ENCODE data around the gene GLCCI1.

Gene GLCCI1

DNA sequence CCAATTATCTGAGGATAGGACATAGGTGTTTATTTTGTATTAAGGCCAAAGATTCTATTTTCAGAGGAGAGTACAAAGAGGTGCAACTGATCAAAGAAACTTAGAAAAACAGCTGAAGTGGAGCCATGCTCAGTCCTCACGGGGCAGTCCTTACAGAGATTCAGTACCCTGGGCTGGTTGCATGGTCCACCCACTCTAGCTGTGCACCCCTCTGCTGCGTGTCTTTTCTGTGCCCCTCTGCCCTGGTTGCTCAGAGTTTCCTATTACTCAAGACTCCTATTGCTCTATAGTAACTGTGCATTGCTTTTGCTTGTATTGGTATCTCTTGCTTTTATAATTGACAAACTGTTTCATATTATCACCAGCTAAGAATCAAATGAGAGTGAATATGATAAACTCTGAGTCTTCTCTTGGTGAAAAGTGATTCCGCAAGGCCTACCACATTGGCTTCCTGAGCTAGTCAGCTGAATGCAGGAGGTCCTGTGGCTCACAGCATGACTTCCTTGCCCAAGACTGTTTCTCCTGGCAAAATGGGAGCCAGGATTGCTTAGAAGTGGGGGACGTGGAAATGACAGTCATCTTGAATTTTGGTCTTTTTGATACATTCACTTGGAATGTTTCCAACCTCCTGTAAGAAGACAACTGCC, 137.0 kb downstream of the GLCCI1 start:
- DNase-seq: peak in 1 of 4 experiments; percentile 12

DNA sequence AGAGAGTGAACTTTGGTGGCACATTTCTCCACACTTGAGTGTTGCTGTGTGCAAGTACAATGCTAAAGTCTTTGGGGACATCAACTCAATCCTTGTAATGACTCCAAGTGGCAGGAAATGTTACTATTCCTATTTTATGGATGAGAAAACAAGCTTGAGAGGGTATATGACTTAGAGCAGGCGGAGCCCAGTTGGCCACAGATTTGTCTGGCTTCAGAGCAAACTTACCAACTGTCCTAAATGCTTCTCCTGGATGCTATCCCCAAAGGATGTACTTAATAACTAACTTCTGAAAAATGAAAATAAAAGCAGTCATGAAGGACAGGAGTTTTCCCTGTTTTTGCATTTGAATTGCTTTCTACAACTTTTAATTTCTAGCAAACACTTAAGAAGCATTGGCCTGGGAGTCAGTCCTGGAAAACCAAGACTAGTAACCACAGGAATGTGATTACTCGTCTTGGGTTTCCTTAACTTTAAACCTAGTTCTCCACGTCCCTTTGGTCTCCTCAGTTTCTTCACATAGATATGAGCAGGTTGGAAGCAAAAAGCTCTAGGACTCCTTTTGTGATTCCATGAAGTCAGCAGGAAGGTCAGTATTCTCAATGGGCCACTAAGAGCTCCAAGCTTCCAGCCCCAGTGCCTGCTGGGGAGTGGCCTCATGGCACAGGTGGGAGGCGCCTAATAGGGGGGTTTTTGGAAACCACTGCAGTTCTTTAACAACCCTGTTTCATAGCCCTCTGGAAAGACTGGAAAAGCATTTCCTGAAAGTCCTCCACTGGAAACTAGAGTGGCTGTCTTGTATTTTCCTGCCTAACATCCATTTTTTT, 140.8 kb downstream of the GLCCI1 start:
- DNase-seq: no peak

DNA sequence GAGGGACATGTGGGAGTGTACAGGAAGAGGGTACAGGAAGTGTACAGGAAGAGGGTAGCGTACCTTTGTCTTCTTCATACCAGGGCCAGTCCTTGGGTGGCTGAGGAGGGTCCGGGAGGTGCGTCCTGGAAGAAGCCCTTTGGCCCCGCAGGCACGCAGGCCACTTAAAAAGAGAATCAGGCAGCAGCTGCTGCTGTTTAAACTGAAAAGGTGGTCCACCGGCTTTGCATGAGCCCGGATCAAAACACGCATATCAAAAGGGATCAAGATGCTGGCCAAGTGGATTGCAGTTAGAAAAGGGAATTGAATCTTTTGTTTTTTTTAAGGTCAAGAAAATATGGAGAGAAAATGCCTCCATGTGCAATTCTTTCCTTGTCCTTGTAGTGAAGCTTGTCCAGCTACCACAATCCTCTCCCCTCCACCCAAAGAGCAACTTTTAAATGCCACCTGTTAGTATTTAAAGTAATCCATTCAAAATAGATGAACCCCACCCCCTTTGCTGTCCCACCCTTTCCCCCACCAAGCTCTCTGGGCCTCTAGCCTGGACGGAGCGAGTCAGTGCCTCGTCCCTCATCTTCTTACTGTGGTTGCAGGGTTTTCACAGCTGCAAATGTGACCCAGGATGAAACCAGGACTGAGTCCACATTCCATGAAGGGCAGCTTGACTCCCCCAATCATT, 142.8 kb downstream of the GLCCI1 start:
- no peak for DNase-seq

DNA sequence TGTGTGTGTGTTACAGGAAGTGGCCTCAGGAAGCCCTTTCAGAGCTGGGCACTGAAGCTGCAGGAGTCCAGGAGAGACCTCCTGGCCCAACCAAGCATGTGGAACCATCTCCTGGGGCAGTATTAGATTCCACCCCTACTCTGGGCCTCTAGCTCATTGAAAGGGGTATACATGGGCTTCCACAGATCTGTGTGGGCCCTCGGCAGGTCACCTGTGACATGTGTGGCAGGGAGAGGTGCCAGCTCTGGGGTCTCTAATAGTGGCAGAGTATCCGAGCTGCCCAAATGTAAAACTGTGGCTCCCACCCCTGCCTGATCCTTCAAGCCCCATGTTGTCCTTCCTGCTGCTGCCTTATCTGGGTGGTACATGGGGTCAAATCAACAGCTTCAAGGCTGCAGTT, 144.1 kb downstream of the GLCCI1 start:
- DNase-seq: no peak

DNA sequence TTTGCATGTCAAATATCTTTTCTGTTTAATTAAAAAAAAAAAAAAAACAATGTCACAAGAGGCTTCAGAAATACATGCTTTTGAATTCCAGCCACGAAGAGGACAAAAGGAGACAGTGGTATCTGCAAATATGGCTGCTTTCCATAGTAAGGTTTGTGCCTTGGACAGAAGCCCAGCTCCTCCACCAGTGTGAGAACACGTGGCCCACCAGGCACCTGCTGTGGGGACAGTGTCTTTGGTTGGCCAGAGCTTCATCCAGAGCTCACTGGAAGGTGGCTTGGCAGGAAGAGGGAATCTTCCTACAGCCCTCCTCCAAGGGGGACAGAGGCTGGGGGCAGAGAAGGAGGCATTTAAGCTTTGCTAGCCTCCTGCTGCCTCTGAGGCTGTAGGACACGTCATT, 144.6 kb downstream of the GLCCI1 start:
- DNase-seq: no peak

DNA sequence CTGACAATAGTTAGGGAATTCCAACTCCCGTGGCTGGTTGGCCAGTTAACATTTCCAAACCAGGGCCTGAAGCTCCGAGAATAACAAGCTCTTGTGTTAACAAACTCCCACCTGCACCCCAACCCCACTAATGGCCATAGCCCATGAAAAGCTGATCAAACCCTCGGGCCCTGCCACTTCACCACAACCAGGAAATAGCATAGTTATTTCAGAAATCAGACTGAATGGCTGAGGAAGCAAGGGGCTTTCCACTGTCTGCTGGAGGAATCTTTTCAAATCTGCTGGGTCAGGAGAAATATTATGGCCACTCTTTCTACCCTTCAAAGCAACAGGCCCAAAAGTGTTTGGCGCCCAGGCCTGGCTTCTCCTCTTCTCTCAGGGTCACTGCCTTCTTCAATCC, 145.6 kb downstream of the GLCCI1 start:
- no peak for DNase-seq

DNA sequence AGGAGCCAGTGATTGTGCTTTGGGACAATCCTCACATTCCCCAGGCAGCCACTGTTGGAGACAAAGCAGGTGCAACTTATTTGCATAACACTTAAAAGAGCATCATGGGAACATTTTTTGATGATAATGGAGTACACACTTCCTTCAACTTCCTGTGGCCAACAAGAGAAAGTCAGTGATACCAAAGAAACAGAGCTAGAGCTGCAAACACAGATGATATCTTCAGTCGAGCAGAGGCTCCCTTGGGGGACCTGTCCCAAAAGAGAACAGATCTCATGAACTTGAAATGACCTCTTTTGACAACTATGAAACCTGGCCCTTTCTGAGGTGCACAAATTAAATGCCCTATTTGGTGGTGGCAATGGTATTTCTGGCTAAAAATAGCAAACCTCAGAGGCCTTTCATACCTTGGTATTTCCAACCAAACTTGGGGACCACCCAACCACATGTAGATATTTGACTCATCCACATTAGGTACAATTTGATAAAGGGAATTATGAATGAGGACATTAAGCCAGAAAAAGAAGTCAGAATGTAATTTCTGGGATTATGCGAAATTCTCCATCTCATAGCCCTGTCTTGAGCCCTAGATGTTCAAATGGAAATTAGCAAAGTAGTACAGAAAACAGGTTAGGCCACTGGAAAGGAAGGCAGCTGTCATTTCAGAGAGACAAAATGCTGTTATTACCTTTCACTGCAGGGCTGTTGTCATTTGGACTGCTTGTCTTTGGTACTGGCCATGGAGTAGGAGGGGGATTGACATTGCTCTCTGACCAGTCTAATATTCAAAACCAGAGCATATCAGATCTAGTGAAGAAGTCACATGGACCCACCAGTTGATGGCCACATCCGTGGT, 147.2 kb downstream of the GLCCI1 start:
- DNase-seq: no peak

DNA sequence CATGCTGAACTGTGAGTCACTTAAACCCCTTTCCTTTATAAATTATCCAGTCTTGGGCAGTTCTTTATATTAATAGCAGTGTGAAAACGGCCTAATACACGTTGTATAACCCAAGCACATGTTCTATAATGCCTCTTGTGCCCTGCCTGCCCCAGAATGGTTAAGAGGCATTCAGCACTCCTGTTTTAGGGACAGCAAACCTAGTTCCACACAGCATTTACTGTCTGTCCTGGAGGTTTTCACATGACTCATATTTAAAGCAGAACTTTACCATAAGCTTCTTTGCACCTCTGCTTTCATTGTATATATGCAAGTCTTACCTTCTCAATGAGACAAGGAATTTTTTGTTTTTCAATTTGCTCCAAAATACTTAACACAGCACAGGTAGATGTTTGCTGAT, 148.6 kb downstream of the GLCCI1 start:
- DNase-seq: peak in 1 of 4 experiments; percentile 9

DNA sequence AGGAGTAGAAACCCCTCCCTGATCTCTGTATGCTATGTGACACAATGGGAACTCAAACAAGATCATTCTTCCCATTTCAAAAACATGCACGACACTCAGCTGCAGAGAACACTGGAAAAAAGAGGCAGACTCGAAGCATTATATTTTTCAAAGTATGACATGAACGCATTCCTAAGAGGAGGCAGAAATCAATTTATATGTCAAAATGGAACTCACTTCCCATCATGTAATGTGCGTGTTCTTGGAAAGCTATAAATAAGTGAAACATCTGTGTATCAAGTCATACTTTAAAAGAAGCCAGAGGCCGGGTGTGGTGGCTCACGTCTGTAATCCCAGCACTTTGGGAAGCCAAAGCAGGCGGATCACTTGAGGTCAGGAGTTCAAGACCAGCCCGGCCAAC, 150.7 kb downstream of the GLCCI1 start:
- no peak for DNase-seq

DNA sequence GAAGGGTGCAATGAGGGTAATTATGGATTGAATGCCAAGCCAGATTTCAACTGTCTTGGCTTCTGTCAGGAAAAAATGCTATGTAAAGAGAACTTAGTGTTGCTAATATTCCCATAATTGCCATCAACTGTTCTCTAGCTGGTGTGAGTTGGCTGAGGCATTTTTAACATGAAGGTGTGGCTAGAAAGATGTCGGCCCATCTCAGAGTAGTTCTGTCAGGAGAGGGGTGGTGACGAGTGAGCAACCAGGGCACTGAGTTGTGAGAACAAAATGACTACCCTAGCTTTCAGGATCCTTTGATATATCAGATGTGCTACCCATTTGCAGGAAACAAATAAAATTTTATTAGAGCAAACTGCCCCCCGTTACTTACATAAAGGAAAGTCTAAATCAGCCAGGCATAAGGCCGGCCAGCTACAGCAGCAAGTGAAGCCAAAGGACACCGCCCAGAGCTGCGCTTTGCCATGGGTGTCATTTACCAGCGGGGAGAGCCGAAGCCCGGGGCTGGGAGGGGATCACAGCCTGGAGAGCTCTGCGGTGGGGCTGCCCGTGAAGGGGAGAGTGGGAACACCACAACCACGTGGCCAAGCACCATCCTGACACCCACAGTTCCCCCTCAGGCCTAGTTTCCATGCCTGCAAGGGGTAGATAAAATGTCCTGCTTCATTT, 151.9 kb downstream of the GLCCI1 start:
- no peak for DNase-seq

DNA sequence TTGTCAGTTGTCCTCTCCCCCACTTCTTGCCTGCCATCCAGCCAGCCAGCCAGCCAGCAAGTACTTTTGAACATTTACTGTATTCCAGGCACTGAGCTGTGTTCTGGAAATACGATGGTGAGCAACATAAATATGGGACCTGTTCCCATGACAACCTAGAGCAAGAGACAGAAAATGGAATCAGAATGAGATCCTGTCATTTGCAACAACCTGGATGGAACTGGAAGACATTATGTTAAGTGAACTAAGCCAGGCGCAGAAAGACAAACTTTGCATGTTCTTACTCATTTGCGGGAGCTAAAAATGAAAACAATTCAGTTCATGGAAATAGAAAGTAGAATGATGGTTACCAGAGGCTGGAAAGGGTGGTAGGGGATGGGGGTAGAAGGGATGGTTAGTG, 152.6 kb downstream of the GLCCI1 start:
- DNase-seq: no peak

DNA sequence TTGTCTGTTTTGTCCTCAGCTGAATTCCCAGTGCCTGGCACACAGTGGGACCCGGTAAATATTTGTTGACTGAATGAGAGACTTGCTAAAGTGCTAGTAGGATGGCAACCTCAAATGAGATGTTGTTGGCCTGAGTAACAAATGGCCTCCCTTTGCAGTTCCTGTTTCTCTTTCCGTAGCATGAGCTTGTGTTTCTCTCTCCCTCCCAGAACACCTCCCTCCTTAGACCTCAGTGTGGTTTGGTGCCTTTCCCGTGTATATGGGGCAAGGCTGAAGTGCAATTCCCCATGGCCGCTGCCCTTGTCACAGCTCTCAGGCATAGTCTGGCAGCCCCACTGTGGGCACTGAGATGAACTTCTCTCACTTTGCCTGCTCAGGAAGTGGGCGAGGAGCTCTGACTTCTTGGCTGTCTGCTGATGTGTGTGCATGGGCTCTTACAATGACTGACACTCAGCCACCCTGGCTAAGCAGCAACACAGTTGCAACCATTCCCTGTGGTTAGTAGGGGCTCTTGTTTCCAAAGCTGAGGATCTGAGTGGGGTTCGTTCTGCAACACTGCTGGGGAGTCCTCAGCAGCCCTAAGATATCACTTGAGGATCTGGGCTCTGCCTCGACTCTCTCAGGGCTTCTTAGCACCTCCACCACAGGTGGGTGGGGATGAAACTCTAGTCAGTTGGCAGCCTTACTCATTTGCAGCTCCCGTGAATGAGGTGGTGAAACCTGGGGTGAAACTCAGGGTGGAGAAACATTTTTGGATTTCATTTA, 157.3 kb downstream of the GLCCI1 start:
- DNase-seq: peak; percentile 75 to 85 (median 80)

DNA sequence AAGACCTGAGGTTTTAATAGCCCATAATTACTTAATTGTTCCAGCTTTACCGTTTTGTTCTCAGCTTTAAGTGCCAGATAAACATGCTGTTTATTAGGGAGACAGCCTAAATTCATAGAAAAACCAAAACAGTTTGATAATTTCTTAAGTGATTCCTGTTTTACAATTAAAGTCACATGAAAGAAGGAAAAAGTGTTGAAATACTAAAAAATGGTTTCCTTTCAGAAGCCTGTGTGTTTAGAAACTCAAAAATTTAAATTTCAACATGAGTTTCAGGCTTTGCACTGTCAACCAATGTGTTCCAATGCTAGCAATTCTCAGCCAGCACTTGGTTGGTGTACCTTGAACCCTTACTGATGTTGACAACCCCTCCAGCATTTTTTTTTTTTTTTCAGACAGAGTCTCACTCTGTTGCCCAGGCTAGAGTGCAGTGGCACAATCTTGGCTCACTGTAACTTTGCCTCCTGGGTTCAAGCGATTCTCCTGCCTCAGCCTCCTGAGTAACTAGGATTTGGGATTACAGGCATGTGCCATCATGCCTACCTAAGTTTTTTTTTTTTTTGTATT, 158.1 kb downstream of the GLCCI1 start:
- DNase-seq: peak in 2 of 4 experiments; percentile 30 to 46

DNA sequence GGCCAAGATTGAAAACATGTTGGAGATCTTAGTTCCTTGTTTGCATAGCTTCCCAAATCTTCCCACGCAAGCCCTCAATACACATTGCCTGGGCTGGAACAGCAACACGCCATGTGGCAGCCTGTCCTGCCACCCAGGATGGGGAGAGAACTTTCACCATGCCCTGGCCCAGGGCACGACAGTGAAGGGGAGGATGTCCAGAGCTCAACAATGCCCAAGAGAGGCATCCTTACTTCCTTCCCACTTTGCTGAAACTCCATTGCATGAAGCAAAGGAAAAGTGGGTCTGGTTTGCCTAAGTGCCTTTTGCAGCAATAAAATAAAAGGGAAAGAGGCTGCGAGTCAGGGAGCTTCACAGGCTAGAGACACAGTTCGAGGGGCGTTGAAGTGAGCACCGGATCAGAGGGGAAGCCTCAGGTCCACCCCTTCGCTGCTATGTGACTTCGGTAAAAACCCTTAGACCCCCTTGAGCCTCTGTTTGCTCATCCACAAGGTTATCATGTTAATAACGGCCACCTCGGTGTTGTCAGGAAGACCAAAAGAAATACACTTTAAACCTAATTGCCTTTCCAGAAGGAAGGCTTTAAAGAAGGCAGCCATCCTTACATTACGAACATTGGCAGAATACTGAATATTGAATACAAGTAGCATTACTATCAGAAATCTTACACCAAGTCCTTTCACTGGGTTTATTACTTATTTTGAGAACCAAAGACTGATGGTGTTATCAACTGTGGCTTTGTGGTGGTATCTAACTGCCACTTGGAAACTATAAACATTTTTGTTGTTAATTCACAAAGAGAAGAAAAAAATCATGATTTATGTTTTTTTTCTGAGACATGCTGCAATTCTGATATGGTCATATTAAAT, 160.1 kb downstream of the GLCCI1 start:
- DNase-seq: peak in 2 of 4 experiments; percentile 43 to 51

DNA sequence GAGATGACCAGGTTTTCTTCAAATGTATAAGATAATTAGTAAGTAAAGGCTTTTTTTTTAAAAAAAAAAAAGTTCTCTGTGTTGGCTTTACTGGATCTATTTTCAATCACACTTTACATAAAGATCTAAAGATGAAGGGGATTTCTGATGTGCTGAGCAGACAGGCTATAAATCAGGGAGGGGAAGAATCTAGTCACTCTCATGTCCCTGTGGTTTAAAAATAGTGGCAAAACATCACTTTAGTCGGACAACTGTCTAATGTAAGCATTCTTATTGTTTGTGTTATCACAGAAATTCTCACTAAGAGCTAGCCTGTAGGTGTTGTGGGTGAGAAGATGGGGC, 160.7 kb downstream of the GLCCI1 start:
- no peak for DNase-seq

DNA sequence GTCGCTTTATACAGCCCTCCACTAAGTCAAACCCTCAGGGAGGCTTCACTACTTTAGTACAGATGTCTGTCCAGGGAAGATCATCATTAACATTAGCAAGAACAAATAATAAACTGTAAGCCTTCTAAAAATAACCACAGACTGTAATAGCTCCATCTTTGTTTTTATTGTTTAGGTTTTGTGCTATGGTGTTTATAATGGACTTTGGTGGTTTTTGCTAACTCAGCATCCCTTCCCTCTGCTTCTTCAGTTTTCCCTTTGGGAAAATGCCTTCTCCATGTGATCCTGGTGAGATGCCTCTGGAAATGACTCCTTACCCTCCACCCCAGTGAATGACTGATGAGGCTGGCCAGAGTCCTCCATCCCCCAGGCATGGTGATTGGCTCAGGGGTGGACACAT, 162.1 kb downstream of the GLCCI1 start:
- DNase-seq: no peak

DNA sequence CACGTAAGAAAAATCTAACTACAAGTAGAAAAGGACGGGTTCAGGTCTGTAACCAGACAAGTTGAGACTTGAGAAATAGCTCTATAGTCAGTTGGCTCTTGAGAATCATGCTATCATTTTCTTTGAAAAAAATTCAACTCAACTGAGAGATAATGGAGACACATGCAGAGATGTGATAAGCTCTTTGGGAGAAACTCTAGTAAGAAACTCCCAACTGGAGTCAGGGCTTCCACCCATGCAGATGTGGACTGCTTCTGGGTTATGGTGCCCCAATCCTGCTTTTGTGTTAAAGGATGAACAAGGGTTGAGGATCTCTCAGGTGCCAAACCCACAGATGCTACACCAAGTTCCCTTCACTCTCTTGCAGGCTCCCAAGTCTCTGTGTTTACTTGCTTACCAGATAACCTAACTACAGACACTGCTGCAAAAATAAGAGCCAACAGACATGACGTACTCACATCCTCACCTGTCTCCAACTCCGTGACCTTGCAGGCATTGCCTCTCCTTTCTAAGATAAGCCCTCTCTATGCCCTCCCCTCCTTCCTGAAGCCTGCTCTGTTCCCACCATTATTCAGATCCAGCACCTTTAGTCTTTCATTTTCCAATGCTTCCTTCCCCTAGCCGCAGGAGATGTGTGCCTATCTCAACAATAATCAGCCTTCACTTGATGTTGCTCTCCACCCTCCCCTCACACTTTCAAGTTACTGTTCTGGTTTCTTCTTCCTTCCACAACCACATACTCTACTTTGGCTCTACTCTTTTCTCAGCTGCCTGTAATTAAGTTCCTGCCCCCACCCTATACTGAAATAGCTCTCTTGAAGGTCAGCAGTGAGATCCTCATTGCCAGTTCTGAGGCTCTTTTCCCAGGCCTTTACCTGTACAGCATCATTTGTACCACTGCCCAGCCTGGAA, 163.4 kb downstream of the GLCCI1 start:
- no peak for DNase-seq

DNA sequence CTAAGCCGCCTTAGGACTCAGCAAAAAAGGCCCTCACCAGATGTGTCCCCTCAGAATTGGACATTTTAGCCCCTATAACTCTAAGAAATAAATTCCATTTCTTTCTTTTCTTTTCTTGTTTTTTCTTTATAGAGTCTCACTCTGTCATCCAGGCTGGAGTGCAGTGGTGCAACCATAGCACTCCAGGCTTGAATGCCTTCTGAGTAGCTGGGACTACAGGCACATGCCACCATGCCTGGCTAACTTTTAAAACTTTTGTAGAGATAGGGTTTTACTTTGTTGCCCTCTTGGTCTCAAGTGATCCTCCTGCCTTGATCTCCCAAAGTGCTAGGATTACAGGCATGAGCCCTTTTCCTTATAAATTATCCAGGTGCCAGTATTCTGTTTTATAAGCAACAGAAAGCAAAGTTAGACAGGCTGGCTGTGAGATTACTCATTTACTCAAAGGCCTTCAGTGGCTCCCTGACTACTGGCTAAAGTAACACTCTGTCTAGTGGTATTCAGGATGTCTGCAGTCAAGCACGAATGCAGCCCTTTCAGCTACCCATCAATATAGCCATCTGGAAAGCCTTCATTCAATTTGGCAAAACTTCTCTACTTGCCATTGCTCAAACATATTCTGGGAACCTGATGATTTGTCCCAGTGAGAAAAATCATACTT, 164.7 kb downstream of the GLCCI1 start:
- DNase-seq: no peak
